ENCODE data around the gene SMS.
A peak's percentile ranks its signal among the peaks of the same experiment; 100 is the strongest.

The SMS gene

GRCh38 chrX:21963731-21964405, 23.4 kb downstream of the SMS start:
- peak; percentile 63 for DNase-seq (ENCODE audit: low read depth)
- TF ChIP-seq CTCF (IDR thresholded peaks at IDR 0.05; ENCODE audit: low read length, missing control alignments) = no peak

DNA sequence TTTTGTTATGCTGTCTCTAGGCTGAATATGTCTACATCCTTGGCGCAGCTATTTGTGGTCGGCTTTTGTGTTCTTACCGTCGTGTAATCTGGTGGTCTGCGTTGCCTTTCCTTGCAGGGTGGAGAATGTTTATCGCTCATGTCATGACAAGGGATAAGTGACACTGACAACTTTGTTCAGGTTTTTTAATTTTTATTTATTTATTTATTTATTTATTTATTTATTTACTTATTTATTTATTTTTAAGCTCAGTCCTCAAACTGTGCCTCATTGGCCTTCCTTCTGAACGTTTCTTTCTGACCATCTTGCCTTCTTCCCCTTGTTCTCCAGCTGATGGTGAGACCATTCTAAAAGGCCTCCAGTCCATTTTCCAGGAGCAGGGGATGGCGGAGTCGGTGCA, 26.4 kb downstream of the SMS start:
- H3K4me3 ChIP-seq (replicated peaks; ENCODE audit: low read depth, low read length) = no peak overlapping the region
- no peak for DNase-seq (ENCODE audit: low read depth)
- TF ChIP-seq CTCF (IDR thresholded peaks at IDR 0.05; ENCODE audit: low read length, missing control alignments) = no peak

More at GRCh38 chrX:21963731-21964405, 23.4 kb downstream of the SMS start:
- H3K4me3 ChIP-seq (replicated peaks; ENCODE audit: low read depth, low read length) = no peak overlapping the region

DNA sequence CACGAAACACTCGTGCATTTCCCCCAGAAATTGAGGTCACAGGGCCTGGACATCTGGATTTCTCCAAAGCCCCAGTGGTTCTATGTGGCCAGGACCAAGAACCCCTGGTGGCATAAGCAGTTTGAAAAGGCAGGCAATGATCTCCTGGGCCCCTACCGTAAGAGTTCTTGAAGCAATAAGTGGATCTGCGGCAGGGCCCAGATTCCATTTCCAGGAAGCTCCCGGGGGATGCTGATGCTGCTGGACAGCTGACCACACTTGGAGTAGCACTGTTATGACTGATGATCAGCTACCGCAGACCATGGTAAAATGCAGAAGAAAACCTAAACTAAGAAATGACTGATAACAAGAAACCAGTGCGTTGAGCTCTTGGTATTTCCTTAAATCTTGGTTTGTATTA, 27.8 kb downstream of the SMS start:
- no peak overlapping the region for H3K4me3 ChIP-seq (replicated peaks; ENCODE audit: low read depth, low read length)
- no peak for TF ChIP-seq CTCF (IDR thresholded peaks at IDR 0.05; ENCODE audit: low read length, missing control alignments)
- DNase-seq (ENCODE audit: low read depth) = no peak

DNA sequence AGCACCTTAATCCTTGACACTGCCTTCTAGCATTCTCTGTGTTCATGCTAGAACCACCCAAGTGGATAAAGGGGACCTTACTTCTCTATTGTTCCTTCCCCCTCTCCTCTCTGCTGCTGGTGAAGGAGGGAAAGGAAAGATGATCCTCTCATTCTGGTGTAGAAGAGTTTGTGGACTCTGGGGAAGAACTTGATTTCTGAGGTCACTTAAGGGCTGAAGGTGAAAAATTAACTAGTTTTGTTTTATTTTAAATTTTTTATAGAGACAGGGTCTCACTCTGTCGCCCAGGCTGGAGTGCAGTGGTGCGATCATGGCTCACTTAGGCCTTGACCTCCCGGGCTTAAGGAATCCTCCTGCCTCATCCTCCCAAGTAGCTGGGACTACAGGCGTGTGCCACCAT, 29.8 kb downstream of the SMS start:
- DNase-seq (ENCODE audit: low read depth) = no peak
- H3K4me3 ChIP-seq (replicated peaks; ENCODE audit: low read depth, low read length) = no peak overlapping the region
- no peak for TF ChIP-seq CTCF (IDR thresholded peaks at IDR 0.05; ENCODE audit: low read length, missing control alignments)

GRCh38 chrX:21972046-21972445, 31.5 kb downstream of the SMS start:
- DNase-seq (ENCODE audit: low read depth) = no peak
- TF ChIP-seq CTCF (IDR thresholded peaks at IDR 0.05; ENCODE audit: low read length, missing control alignments) = no peak
- no peak overlapping the region for H3K4me3 ChIP-seq (replicated peaks; ENCODE audit: low read depth, low read length)

DNA sequence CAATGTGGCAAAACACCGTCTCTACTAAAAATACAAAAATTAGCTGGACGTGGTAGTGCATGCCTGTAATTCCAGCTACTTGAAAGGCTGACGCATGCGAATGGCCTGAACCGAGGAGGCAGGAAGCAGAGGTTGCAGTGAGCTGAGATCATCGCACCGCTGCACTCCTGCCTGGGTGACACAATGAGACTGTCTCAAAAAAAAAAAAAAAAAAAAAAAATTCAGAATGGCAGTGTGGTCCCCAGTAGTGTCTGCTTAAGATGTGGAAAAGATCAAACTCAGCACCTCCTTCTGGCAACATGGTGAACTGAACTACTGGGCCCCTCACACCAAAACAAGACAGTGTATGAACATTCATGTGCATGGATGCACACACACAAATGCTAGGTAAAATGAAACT, 32.2 kb downstream of the SMS start:
- H3K4me3 ChIP-seq (replicated peaks; ENCODE audit: low read depth, low read length) = no peak overlapping the region
- DNase-seq (ENCODE audit: low read depth) = peak; percentile 77
- peak; percentile 22 for TF ChIP-seq CTCF (IDR thresholded peaks at IDR 0.05; ENCODE audit: low read length, missing control alignments)
